ENCODE results near the gene USF1.
"Not testable (repeated sequence)": the region's sequence is repeated elsewhere in the genome, so short reads cannot be mapped to it uniquely, and the experiment has no call there.

Gene USF1

GRCh38 chr1:161047436-161048420, 2.0 kb upstream of the USF1 start:
- DNase-seq, result no peak

GRCh38 chr1:161046605-161047228, 940 bp upstream of the USF1 start:
- peak in 1 of 3 experiments; percentile 42 for DNase-seq

- peak in 2 of 3 experiments; percentile 74 to 82 for DNase-seq
These were observed 655 bp downstream of the USF1 start for GRCh38 chr1:161044908-161045735.

- no peak for DNase-seq
These were observed 1.3 kb downstream of the USF1 start for GRCh38 chr1:161044535-161044907.

- DNase-seq, result no peak
These were observed 6.2 kb downstream of the USF1 start for GRCh38 chr1:161039546-161039945.

- no peak for DNase-seq
These were observed 6.6 kb downstream of the USF1 start for GRCh38 chr1:161039154-161039545.

GRCh38 chr1:161038523-161039153, 7.1 kb downstream of the USF1 start, which contains the start of gene TSTD1:
TSS of gene TSTD1 (minus strand) at chr1:161038964. CDS start at chr1:161038889, 75 bp downstream.
- peak; percentile 76 to 87 (median 84) for DNase-seq

- no peak for DNase-seq
These were observed 7.9 kb downstream of the USF1 start for GRCh38 chr1:161037661-161038522.

- DNase-seq, result no peak
These were observed 12.0 kb downstream of the USF1 start for GRCh38 chr1:161033751-161034150.

GRCh38 chr1:161032409-161032808, 13.4 kb downstream of the USF1 start:
- no peak for DNase-seq

GRCh38 chr1:161031874-161032273, 13.9 kb downstream of the USF1 start:
- no peak for DNase-seq

- not testable (repeated sequence) for DNase-seq
These were observed 16.3 kb downstream of the USF1 start for GRCh38 chr1:161029466-161029865.

- DNase-seq, result not testable (repeated sequence)
These were observed 18.8 kb downstream of the USF1 start for GRCh38 chr1:161026954-161027353.

- DNase-seq, result not testable (repeated sequence)
These were observed 23.3 kb downstream of the USF1 start for GRCh38 chr1:161022432-161022831.

- DNase-seq, result peak in 1 of 3 experiments; percentile 40
These were observed 23.8 kb downstream of the USF1 start for GRCh38 chr1:161021970-161022353.

GRCh38 chr1:161021165-161021969, 24.4 kb downstream of the USF1 start:
- peak; percentile 96 to 100 (median 98) for DNase-seq

- peak; percentile 87 to 93 (median 91) for DNase-seq
These were observed 25.1 kb downstream of the USF1 start, which contains the start of gene F11R for GRCh38 chr1:161020509-161021164. TSS of gene F11R (minus strand) at chr1:161021152. CDS start at chr1:161021073, 79 bp downstream.

- peak; percentile 55 to 73 (median 72) for DNase-seq
These were observed 25.9 kb downstream of the USF1 start for GRCh38 chr1:161019751-161020495.

GRCh38 chr1:161019111-161019660, 26.6 kb downstream of the USF1 start:
- not testable (repeated sequence) for DNase-seq
